Ammon's horn (tissue), 1 donor: ENCODE results near the gene ERVH48-1.
"Not testable (repeated sequence)": the region's sequence is repeated elsewhere in the genome, so short reads cannot be mapped to it uniquely, and the experiment has no call there.

Source experiments
- DNase-seq: peaks from one replicate; pipeline ENCODE4 v3.0.0-alpha.2; 2016; ENCODE audit warnings: low spot score

Gene ERVH48-1

GRCh38 chr21:42939582-42940413, 14.4 kb upstream of the ERVH48-1 start:
- DNase-seq = peak; percentile 83

- not testable (repeated sequence) for DNase-seq
Observed at GRCh38 chr21:42938606-42938995, 13.2 kb upstream of the ERVH48-1 start.

GRCh38 chr21:42937960-42938605, 12.7 kb upstream of the ERVH48-1 start:
- DNase-seq = no peak

GRCh38 chr21:42937034-42937940, 11.9 kb upstream of the ERVH48-1 start:
- not testable (repeated sequence) for DNase-seq

- not testable (repeated sequence) for DNase-seq
Observed at GRCh38 chr21:42936360-42936759, 10.9 kb upstream of the ERVH48-1 start.

GRCh38 chr21:42933973-42934372, 8.5 kb upstream of the ERVH48-1 start:
- not testable (repeated sequence) for DNase-seq

- DNase-seq = not testable (repeated sequence)
Observed at GRCh38 chr21:42933137-42933970, 7.9 kb upstream of the ERVH48-1 start.

- DNase-seq = not testable (repeated sequence)
Observed at GRCh38 chr21:42932378-42933136, 7.1 kb upstream of the ERVH48-1 start.

GRCh38 chr21:42931560-42932235, 6.3 kb upstream of the ERVH48-1 start:
- DNase-seq = no peak

GRCh38 chr21:42929969-42930368, 4.5 kb upstream of the ERVH48-1 start:
- DNase-seq = no peak

- peak; percentile 68 for DNase-seq
Observed at GRCh38 chr21:42927474-42928200, 2.2 kb upstream of the ERVH48-1 start.

- no peak for DNase-seq
Observed at GRCh38 chr21:42924433-42924751, 1.0 kb downstream of the ERVH48-1 start.

- peak; percentile 88 for DNase-seq
Observed at GRCh38 chr21:42923553-42924432, 1.6 kb downstream of the ERVH48-1 start.

GRCh38 chr21:42922918-42923317, 2.5 kb downstream of the ERVH48-1 start:
- DNase-seq = no peak

- no peak for DNase-seq
Observed at GRCh38 chr21:42921927-42922326, 3.5 kb downstream of the ERVH48-1 start.

GRCh38 chr21:42918291-42918690, 7.1 kb downstream of the ERVH48-1 start:
- DNase-seq = no peak

- no peak for DNase-seq
Observed at GRCh38 chr21:42913476-42913875, 12.0 kb downstream of the ERVH48-1 start.

GRCh38 chr21:42911920-42912319, 13.5 kb downstream of the ERVH48-1 start:
- DNase-seq = not testable (repeated sequence)
